Neural crest cell (in vitro differentiated cells): Measurements from ENCODE around the gene EBLN2. TPM values are rescaled to one million over a fixed set of nuclear protein-coding genes. Genes with fewer than 3 reads are reported as not detected.

Source experiments
- DNase-seq: peaks from one replicate; pipeline ENCODE4 v3.0.0; 2021; ENCODE audit warnings: low read depth, mixed read lengths, low spot score
- H3K27ac Mint-ChIP-seq: one replicate; pipeline ENCODE4 v1.8.0; 2021; ENCODE audit warnings: mild to moderate bottlenecking, mixed read lengths; ENCODE audit not compliant: unreplicated experiment
- H3K27me3 Mint-ChIP-seq: 2 replicates; pipeline ENCODE4 v1.8.0; 2021; ENCODE audit warnings: low read depth, mild to moderate bottlenecking, mixed read lengths
- H3K36me3 Mint-ChIP-seq: 2 replicates; pipeline ENCODE4 v1.8.0; 2021; ENCODE audit warnings: low read depth, mild to moderate bottlenecking, mixed read lengths
- H3K4me1 Mint-ChIP-seq: 2 replicates; pipeline ENCODE4 v1.8.0; 2021; ENCODE audit warnings: mixed read lengths
- H3K4me3 Mint-ChIP-seq: one replicate; pipeline ENCODE4 v1.8.0; 2021; ENCODE audit warnings: mild to moderate bottlenecking, mixed read lengths
- H3K9me3 Mint-ChIP-seq: 2 replicates; pipeline ENCODE4 v1.8.0; 2021; ENCODE audit warnings: mixed read lengths
- CTCF ChIP-seq: fragments of 200-600 bp; sonication (generic); conservative IDR thresholded peaks from 2 replicates; pipeline ENCODE4 v1.5.0; 2021; ENCODE audit warnings: antibody characterized with exemption, mild to moderate bottlenecking
- total RNA-seq: library from RNA; stranded (reverse); gene quantifications from 2 replicates; pipeline ENCODE4 v1.2.1, GENCODE V29; 2021

The EBLN2 gene
- total RNA-seq, 1 donor from 2014 or later: 7.0 TPM

- TF ChIP-seq CTCF: no peak
- no peak for DNase-seq
- no peak overlapping the region for H3K27ac Mint-ChIP-seq
- H3K4me1 Mint-ChIP-seq: no peaks in the 10 kb centered on the region
- H3K4me3 Mint-ChIP-seq: no peak overlapping the region
- no peaks in the 10 kb centered on the region for H3K9me3 Mint-ChIP-seq
- no peaks in the 10 kb centered on the region for H3K36me3 Mint-ChIP-seq
- H3K27me3 Mint-ChIP-seq: no peaks in the 10 kb centered on the region
Observed at GRCh38 chr3:73070675-73071575, 9.5 kb downstream of the EBLN2 start.

- Mint-ChIP-seq H3K36me3 (no peaks in the 10 kb centered on the region), H3K4me1 (no peaks in the 10 kb centered on the region), H3K9me3 (no peaks in the 10 kb centered on the region), H3K27me3 (no peaks in the 10 kb centered on the region), H3K4me3 (no peak overlapping the region), H3K27ac (no peak overlapping the region)
- no peak for DNase-seq
- no peak for TF ChIP-seq CTCF
Observed at GRCh38 chr3:73071952-73072351, 10.5 kb downstream of the EBLN2 start.

GRCh38 chr3:73072634-73073033 lies 11.2 kb downstream of the EBLN2 start:
- Mint-ChIP-seq H3K9me3 (no peaks in the 10 kb centered on the region), H3K36me3 (no peaks in the 10 kb centered on the region), H3K27me3 (no peaks in the 10 kb centered on the region), H3K27ac (no peak overlapping the region), H3K4me1 (no peaks in the 10 kb centered on the region), H3K4me3 (no peak overlapping the region)
- no peak for TF ChIP-seq CTCF
- no peak for DNase-seq

GRCh38 chr3:73073091-73073707 lies 11.7 kb downstream of the EBLN2 start:
- H3K4me3 Mint-ChIP-seq: no peak overlapping the region
- no peaks in the 10 kb centered on the region for H3K36me3 Mint-ChIP-seq
- H3K4me1 Mint-ChIP-seq: no peaks in the 10 kb centered on the region
- H3K9me3 Mint-ChIP-seq: no peaks in the 10 kb centered on the region
- no peak overlapping the region for H3K27ac Mint-ChIP-seq
- DNase-seq: no peak
- TF ChIP-seq CTCF: no peak
- no peaks in the 10 kb centered on the region for H3K27me3 Mint-ChIP-seq

GRCh38 chr3:73074781-73075180 lies 13.3 kb downstream of the EBLN2 start:
- Mint-ChIP-seq H3K4me3 (no peak overlapping the region), H3K27me3 (no peaks in the 10 kb centered on the region), H3K27ac (no peak overlapping the region), H3K36me3 (no peaks in the 10 kb centered on the region), H3K9me3 (no peaks in the 10 kb centered on the region), H3K4me1 (no peaks in the 10 kb centered on the region)
- TF ChIP-seq CTCF: no peak
- DNase-seq: no peak
